ENCODE measurements around the gene CAPN8. TPM values are rescaled to one million over a fixed set of nuclear protein-coding genes. Genes with fewer than 3 reads are reported as not detected.

The CAPN8 gene
- total and polyA plus RNA-seq, 8 donors, result 0.57 to 87.9 (median 1.3) TPM

- no peaks in the 10 kb centered on the region for H3K9me3 ChIP-seq
- H3K27ac ChIP-seq, result no peak overlapping the region
- no peak for DNase-seq
- intact Hi-C loops (cut with DNase I), result loop anchor here in 1 of 2 donors (5.0 kb wide), 1 partner anchor 548 kb away; no protein-coding TSS in a partner anchor
- H3K36me3 ChIP-seq, result no peaks in the 10 kb centered on the region
- H3K27me3 ChIP-seq, result peaks cover 0 to 10% of the 10 kb centered on the region in 2 donors
- no peak for TF ChIP-seq CTCF (IDR thresholded peaks at IDR 0.05)
- no peaks in the 10 kb centered on the region for H3K4me1 ChIP-seq
- no peak for ATAC-seq
- no peak overlapping the region for H3K4me3 ChIP-seq
Measured at GRCh38 chr1:223680188-223680587, 14.7 kb upstream of the CAPN8 start.

GRCh38 chr1:223678841-223679240 is 13.3 kb upstream of the CAPN8 start:
- no peak for DNase-seq
- no peak for TF ChIP-seq CTCF (IDR thresholded peaks at IDR 0.05)

GRCh38 chr1:223674119-223674890 is 8.8 kb upstream of the CAPN8 start:
- DNase-seq (no peak), ATAC-seq (no peak)
- intact Hi-C loops (cut with DNase I), result no loop called here
- TF ChIP-seq CTCF (IDR thresholded peaks at IDR 0.05), result no peak
- Histone ChIP-seq H3K4me3 (no peak overlapping the region), H3K27me3 (no peaks in the 10 kb centered on the region), H3K36me3 (no peaks in the 10 kb centered on the region), H3K4me1 (no peaks in the 10 kb centered on the region), H3K27ac (no peak overlapping the region), H3K9me3 (peaks cover 0 to 11% of the 10 kb centered on the region in 2 donors)

More at GRCh38 chr1:223678841-223679240, 13.3 kb upstream of the CAPN8 start:
- Histone ChIP-seq H3K27ac (no peak overlapping the region), H3K27me3 (peaks cover 0 to 7% of the 10 kb centered on the region in 2 donors), H3K4me1 (no peaks in the 10 kb centered on the region), H3K36me3 (no peaks in the 10 kb centered on the region), H3K4me3 (no peak overlapping the region), H3K9me3 (peaks cover 0 to 9% of the 10 kb centered on the region in 2 donors)
- intact Hi-C loops (cut with DNase I), result no loop called here
- peak; percentile 43 for ATAC-seq

GRCh38 chr1:223670458-223671159 is 5.1 kb upstream of the CAPN8 start:
- Histone ChIP-seq H3K9me3 (peaks cover 0 to 11% of the 10 kb centered on the region in 2 donors), H3K4me1 (no peaks in the 10 kb centered on the region), H3K27me3 (no peaks in the 10 kb centered on the region), H3K4me3 (no peak overlapping the region), H3K27ac (no peak overlapping the region), H3K36me3 (no peaks in the 10 kb centered on the region)
- intact Hi-C loops (cut with DNase I), result no loop called here
- DNase-seq, result no peak
- ATAC-seq, result peak; percentile 69
- peak; percentile 25 to 36 for TF ChIP-seq CTCF (IDR thresholded peaks at IDR 0.05)

Data from left lung (tissue), 10 donors.